ENCODE results near the gene BMF.

BMF gene

DNA sequence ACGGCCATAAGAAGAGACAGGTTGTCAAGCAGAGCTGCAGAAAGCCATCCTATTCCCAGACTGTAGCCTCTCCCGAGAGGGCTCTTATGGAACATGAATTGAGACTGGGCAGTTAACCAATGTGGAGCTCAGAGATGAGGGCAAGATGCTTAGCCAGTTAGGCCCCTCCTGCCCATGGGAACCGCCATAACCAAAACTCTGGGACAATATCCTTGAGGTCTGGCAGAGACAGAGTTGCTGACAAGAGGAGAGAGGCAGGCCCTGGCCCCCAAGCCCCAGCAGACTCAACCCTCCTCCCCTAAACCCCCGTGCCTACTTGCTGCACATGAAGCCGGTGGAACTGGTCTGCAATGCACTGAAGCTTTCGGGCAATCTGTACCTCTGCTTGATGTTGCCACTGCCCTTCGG, 4.8 kb downstream of the BMF start:
- no peak for DNase-seq (ENCODE audit: low read depth)

DNA sequence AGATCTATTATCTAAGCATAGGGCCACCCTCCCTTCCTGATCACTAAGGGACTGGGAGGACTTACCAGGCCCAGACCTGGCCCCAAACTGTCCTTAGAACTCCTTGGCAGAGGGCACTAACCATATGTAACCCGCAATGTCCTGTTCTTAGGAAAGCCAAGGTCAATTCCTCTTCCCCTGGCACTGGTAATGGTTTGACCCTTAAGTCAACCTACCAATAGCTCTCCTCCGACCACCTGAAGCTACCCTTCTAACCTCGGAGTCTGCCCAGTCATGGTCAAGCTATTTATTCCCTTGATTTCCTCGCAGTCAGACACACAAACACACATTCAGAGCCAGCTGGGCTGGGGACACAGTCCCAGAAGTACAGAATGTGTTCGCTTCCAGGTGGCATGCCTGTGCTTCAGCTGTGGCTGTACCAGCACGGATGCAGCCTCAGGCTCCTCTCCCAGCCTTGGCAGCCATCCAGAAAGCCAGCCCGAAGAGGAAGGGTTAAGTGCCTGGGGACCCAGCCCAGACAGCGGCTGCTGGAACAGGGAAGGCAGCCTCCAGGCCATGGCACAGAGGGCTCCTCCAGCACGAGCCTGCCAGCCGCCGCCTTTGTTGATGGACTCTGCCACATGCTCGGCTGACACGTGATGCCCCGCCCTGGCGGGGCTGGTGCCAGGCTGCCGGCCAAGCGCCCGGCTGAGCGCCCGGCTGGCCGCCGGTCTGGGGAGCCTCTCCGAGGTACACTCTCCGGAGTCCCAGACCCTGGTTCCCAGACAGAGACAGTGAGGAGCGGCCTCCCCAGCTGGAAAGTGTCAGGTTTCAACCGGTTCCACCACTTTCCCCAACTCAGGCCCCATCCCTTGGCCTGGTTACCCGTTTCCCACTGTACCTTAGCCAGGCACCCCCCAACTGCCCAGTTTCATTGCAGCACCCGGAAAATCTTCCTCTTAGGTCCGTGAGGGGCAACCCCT, 5.5 kb downstream of the BMF start:
- peak; percentile 40 for DNase-seq (ENCODE audit: low read depth)

DNA sequence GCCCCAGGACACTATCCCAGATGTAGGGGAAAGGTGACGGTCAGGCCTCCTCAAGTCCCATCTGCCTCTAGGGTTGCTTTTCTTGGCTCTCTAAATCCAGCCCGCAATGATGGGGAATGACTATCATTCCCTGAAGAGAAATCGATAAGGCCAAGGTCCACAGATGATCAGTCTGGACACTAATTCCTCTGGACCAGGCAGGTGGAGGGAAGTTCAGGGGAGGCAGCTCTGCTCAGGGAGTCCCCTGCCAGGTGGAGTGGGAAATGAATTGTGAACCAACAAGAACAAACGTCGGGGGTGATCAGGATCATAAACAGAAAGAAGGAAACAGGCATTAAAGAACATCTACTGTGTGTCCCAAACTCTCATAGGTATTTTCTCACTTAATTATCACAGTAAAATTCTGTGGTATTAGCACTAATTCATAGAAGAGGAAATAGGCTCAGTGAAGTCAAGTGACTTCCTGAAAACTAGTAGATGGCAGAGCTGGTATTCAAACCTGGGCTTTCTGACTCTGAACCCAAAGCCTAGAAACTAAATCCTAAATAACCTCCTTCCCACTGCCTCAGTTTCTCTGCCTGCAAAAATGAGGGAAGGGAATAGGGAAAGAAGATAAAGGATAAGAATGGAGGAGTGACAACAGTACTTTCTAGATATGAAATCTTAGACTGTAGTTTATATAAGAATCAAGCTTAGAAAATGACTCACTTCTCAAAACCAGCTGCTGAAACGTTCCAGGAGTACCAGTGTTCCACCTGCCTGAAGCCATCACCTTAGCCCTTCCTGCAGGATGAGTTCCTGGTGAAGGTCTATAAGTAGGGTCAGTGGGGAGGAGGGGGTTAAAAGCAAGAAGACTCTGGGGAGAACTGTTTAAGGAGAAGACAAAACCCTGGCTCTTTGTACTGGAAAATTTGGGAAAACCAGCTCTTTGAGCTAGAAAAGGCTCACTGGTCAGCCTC, 7.5 kb downstream of the BMF start:
- DNase-seq (ENCODE audit: low read depth) = no peak

DNA sequence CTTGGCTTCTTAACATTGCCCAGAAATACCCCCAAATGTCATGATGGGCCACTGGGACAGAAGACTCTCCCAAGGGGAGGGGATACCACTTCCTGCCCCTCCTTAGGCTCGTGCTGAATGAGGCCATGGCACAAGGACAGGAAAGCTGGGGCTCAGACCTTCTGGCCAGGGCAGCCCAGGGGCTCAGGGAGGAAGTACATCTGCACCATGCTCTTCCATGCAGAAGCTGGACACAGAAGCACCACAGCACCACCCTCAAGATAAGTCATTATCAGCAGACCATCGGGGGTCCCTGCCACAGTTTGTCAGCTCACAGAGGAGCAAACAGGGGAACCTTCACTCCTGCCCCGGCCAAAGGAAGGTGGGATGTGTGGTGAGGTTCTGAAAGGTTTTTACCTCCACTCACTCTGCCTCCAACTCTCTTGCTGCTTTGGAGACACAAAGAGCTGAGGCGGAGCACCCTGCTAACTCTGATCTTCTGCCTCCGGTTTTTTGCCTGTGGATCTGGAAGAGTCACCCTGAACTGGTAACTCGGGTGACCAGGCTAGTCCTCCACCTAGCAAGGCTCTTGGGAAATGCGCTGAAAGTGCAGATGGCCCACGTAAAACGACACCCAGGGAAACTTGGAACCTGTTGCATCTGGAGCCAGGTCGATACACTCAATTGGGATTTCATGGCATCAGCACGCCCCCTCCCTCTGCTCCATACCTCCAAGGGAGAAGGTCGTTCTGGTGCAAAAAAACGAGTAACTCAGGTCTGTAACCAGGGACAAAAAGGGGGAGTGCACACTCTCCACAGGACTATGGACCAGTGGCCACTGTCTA, 8.3 kb downstream of the BMF start:
- no peak for DNase-seq (ENCODE audit: low read depth)

DNA sequence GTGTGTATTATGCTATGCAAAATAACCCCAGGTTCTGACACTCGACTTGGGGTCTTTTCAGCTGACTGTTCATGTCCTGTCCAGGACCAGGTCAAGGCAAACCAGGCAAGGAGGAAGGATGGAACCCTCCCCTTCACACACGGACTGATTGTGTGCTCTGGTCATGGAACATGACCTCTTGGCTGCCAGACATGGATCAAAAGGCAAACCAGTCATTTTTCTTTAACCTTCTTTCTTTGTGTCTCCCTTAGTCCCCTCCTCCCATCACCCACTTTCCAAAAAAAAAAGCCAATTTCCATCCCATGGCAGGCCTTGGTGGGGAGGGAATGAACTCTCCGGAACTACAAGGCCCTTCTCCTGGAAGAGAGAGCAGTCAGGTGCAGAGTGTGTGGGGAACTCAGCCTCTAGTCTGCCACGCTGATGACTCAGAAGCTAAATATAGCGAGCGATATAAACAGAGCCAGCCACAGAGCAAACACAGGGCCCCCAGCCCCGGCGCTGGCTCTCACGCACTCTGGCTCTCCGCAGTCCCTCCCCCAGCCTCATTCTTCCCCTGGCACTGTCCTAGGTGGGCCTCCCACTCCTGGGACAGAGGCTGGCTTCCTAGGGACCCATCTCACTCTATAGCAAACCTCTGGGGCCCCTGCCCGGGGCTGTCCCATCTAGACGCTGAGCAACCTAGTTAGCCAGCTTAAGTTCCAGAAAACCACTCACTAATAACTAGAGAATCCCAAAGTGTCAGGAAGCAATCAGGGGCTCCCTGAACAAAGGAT, 10.0 kb downstream of the BMF start:
- peak; percentile 93 for DNase-seq (ENCODE audit: low read depth)

DNA sequence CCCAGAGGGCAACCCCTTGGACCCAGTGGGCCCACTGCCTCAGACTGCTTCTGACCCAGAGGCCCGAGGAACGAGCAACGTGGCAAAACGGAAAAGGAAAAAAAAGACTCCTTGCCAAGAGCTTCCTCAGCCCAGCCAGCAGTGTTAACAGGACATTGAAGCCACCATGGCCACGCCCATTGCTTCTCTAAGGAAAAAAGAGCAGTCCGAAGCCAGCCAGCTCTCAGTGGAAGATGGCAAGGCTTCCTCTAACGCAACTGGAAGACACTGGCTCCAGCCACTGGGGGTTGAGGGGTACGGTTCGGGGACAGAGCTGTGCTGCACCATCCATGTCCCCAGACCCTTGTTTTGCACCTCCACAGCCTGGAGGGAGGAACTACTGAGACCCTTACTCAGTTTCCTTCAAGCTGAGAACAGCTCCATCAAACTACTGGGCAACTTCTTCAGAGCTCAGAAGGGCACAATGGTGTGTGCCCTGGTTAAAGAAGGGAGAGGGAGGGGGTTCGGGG, 10.7 kb downstream of the BMF start:
- no peak for DNase-seq (ENCODE audit: low read depth)

DNA sequence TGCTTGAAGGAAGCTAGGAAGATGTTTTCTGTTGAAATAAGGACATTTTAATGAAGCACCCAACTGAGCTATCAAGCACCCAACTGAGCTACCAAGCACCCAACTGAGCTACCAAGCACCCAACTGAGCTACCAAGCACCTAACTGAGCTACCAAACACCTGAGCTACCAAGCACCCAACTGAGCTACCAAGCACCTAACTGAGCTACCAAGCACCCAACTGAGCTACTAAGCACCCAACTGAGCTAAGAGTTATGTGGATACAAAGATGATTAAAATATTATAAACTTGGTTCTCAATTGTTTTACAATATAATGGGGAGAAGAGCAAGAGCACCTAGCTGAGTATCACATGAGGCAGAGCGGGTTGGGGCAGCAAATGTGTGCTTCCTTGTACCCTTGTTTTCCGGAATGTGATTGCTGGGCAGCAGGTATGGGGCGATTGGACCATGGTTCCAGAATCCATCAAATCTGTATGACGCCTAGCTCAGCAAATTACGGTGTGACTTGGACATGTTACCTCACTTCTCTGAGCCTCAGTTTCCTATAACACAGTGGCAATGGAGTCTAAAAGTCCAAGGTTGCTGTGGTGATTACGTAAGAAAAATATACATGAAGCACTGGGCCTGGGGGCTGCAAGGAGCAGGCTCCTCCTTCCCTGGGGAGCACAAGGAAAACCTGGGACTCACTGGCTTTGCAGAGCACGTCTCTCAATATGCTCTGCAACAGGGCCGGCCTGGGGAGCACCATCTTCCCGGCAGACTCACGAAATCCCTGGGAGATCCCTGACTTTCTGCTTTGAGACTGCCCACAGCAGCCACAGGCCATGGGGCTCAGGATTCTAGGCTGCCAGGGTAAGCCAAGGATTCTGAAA, 11.3 kb downstream of the BMF start:
- DNase-seq (ENCODE audit: low read depth) = no peak

GRCh38 chr15:40096094-40096891, 12.4 kb downstream of the BMF start:
- DNase-seq (ENCODE audit: low read depth) = peak; percentile 74

GRCh38 chr15:40095371-40096093, 13.1 kb downstream of the BMF start:
- DNase-seq (ENCODE audit: low read depth) = no peak

- DNase-seq (ENCODE audit: low read depth) = no peak
Observed at GRCh38 chr15:40094156-40094555, 14.5 kb downstream of the BMF start.

DNA sequence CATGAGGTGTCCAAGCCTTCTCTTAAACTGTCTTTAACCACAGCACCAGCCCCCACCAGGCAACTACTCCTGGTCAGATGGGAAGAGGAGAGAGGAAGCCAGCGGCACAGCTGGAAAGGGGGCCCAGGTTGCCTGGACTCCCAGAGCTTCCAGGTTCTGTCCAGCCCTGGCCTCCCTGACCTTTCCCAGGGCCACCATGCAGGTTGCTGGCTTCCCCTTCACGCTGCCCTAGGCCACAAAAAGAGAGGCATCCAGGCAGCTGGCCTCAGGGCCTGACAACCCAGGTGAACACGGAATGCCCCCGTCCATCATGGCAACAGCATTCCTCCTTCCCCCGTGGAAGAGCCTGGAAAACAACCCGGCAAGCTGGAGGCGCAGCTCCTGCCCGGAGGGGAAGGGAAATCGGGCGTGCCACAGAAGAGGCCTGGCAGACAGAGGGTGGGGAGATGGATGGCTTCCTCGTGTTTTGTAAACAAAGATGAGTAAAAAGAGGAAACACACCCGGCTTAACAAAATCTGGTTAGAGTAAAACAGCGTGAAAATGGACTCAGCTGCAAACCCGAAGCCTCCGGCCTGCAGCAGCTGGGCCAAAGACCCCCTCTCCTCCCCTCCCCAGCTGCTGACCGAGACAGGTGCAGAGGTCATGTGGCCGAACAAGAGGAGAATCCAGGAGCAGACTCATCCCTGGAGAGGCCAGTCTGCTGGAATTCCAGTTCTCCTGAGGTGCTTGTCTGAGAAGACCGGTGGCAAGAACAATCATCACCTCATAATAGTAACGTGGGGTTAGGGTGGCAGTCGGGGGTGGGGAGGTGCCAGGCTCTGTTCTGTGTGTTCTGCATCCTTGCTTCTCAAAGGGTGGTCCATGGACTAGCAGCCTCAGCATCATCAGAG, 15.5 kb downstream of the BMF start:
- no peak for DNase-seq (ENCODE audit: low read depth)

DNA sequence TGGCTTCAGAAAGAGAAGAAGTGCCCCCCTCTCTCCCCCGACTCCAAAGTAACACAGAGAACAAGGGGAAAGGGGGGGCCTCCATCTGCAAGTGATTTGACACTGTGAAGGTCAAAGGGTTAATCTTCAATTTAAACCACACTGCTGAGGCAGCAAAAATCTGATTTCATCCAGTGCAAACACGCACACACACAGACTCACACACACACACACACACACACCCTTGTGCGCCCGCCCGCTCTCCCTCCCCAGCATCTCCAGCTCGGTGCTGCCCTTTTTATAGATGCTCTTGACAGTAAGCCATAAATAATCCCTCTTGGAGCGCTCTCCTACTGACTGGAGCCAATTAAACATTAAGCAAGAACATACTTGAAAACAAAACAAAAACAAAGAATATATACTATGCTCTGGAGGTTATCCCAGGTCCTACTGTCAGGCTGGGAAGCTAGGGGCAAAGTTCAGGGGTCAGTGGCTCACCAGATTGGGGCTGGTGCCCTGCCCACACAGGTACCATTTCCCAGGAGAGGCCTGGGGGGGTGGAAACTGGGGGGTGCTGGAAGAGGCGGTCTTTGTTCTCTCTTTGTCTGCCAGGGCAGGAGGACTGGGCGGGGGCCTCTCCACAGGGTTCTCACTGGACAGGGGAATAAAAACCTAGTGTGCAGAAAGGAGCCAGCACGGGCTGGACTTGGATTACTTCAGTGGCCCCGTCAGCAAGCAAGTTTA, 16.3 kb downstream of the BMF start:
- peak; percentile 90 for DNase-seq (ENCODE audit: low read depth)

DNA sequence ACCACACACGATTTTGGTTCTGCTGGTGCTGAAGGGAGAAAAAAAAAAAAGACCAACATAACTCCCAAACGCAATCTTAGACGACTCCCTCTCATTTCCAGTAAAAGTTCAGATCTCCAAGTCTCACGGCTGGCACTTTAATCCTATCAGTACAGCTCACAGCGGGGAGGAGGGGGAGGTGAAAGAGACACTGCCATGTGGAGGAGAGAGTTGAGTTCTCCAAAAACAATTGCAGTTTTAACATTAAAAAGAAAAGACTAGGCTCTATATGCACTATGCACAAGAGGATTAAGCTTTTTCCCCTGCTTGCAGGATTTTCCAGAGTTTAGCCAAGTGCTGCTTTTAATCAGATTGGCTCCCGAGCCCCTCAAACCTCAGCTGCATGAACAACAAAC, 16.8 kb downstream of the BMF start:
- no peak for DNase-seq (ENCODE audit: low read depth)

DNA sequence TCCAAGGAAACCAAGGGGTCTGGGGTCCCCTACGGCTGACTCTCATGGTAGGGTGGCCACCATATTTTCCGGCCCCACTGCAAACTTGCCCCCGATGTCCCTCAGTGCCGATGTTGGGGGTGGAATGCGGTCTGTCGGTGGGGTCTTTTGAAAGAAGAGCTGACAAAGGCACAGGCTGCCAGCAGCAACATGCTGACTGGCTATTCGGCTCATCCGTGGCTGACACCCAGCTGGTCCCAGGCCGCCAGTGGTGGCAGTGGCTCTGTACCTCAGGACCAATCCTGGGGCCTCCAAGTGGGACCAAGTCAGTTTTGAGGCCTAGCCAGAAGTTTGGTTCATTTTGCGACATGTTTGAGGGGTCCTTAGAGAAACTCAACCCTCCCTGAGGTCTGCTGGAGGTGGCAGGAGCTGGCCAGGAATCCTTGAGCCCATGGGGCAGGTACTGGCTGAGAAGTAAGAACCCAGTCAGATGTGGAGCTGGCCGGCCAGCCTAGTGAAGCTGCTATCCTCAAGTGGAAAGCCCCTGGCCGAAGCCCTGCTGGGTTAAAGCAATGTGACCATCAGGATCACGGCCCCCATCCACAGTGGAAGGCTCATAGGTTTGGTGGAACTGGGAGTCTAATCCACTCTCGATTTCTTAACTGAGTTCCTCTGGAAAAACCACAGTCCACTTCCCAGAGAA, 17.8 kb downstream of the BMF start:
- no peak for DNase-seq (ENCODE audit: low read depth)

DNA sequence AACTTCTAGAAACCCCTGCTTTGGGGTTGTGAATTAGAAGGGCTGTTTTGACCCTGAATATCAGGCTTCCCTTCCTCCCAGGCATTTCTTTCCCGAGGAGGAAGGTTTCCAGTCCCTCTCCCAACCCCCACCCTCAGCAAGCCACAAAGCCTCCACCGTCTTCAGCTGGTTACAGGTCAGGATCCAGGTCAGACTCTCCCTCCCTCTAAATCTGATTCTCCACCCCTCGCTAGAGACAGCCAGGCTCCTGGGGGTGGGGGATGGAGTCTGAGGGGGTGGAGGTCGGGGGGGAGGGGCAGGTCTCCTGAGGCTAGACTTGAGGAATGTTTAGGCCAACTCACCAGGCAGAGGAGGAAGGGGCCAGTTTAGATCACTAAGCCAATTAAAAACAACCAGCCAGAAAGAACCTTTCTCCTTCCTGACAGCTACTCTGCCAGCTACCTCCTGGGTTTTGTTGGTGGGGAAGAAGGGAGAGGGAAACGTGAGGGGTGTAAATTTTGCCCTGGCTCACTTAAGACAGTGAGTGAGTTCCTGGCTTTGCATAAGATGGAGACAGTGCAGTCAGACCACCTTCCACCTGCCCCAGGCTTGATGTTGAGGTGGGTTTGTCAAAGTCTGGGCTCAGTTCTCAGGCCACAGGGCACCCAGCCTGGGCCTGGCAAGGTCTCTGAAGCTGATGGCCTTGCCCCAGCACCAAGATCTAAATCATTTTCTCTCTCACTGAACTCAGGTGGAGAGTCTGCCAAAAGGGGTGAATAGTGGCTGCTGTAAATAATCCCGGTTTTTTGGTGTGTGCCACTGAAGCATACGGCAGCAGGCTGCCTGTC, 19.5 kb downstream of the BMF start:
- peak; percentile 55 for DNase-seq (ENCODE audit: low read depth)
